Testis (tissue), 2 donors: Measurements from ENCODE around the gene OTUD6A.

ENCODE experiments used
- CTCF ChIP-seq, 3 experiments: fragments of 450-650 bp in 2 of 3; fragments of 200-600 bp in 1 of 3; sonication (generic) in 1 of 3; IDR thresholded peaks; one replicate each; pipeline ENCODE4 v1.5.1; 2016 to 2019; ENCODE audit warnings: antibody characterized with exemption in 3 of 3, mild to moderate bottlenecking in 2 of 3, moderate library complexity in 1 of 3
- POLR2A ChIP-seq: fragments of 450-650 bp; IDR thresholded peaks from one replicate; pipeline ENCODE4 v1.6.1; 2017; ENCODE audit warnings: antibody characterized with exemption, mild to moderate bottlenecking, moderate library complexity

GRCh38 chrX:70096052-70096451, 33.8 kb downstream of the OTUD6A start:
- TF ChIP-seq CTCF (IDR thresholded peaks at IDR 0.05), result no peak
- TF ChIP-seq POLR2A, result no peak
